ENCODE data around the gene LRRC59.

Gene LRRC59

DNA sequence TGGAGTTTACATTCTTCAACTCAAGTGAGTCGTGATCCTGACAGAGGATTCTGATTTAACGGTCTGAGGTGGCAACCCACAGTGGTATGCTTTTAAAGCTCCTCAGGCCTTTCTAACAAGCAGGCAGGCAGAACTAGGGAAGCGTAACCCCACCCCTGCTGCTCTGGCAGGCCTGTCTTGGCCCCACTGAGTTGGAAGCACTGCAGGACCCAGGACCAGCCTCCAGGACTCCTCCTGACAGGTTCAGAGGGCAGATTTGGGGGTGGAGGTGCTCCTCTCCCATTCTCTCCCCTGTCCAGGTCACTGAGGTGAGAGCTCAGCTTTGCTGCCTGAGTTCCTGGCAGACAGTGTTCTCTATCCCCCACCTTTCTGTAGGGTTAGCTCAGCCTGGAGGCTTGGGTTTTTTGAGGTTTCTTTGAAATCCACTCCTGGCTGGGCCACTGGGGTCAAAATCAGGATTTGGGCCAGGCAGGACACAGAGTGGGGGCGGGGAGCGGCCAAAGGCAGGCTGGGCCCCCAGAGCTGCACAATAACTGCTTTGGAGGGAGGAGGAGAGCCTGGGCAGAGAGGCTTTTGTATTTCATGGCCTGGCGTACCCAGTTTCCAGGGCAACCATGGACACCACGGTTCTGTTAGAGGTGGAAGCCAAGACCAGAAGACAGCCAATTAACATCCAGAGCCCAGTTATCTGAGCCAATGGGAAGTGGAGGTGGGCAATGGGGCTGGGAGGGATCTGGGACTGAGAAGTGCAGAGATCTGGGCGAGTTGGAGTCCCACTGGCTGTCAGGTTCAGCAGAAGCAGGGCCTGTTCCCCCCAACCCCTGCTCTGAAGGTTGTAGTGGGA is 33.9 kb downstream of the LRRC59 start:
- no peak for DNase-seq (ENCODE audit: low read depth in 4 of 4, low spot score in 1 of 4)

DNA sequence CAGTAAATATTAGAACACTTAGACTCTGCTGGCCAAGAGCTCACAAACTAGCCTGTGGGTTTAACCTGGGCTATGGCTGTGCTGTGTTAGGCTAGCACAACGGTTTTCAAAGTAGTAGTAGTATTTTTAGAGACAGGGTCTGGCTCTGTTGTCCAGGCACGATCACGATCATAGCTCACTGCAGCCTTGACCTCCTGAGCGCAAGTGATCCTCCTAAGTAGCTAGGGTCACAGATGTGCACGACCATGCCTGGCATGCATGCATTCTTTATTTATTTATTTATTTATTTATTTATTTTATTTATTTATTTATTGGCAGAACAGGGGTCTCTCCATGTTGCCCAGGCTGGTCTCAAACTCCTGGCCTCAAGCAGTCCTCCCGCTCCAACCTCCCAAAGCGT is 34.7 kb downstream of the LRRC59 start:
- no peak for DNase-seq (ENCODE audit: low read depth in 4 of 4, low spot score in 1 of 4)

DNA sequence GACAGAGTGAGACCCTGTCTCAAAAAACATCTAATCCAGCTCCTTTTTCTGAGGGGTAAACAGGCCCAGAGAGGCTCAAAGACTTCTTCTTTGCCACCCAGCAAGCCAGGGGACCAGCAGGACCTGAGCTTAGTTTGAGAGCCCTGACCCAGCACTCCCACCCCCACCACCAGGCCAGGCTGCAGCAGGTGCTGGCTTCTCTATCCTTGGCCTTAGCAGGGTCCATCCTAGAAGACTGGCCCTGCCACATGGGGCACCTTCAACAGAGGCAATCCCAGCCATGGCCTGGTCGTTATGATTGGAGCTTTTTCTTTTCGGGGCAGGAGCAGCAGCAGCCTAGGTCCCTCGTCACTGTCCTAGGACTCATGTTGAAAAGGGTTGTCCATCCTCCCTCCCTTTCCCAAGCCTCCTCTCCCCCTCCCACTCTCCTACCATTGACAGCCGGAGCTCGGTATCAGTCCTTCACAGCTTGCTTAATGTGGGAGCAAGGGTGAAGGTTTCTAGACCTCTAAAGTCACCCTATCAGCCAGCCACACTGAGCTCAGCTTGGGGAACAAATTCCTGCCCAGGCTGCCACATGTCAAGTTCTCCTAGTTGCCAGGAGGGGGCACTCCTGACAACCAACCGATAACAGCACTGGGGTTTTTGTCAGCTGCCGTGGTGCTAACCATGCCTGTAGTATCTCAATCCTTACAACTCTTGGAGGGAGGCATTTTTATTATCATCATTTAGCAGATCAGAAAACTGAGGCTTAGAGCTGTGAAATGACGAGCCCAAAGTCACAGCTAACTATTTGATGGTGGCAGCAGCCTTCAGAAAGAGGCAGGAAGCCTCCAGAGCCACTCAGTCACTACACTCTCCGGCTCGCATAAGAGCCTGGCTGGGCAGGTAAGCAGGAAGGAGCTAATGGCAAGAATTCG is 35.5 kb downstream of the LRRC59 start:
- DNase-seq (ENCODE audit: low read depth in 4 of 4, low spot score in 1 of 4): peak in 3 of 4 experiments; percentile 30 to 37 (median 36)

DNA sequence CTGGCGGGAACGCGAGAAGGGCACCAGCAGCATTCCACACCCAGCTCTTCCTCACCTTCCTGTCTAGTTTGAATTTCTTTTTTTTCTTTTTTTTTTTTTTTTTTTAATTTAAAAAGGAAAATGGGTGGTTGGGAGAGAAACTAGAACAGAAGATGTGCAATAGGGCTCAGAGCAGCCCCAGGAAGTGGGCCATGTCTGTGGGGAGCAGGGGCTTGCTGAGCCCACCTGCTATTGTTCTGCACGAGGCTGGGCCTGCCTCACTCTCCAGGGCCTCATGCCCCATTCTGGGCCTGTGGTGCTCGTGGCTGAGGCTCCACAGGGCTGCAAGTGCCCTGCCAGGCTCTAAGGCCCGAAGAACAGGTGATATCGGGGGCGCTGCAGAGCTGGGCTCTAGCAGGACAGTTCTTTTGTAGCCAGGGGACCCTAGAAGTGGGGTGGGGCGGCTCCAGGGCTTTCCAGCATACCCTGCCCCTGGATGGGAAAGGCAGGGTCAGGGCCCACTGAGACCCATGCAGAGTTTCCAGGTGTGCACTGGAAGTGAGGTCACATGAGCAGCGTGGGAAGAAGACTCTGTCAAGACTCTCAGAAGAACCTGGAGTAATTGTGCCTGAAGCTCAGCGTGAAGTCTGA is 36.7 kb downstream of the LRRC59 start:
- no peak for DNase-seq (ENCODE audit: low read depth in 4 of 4, low spot score in 1 of 4)

DNA sequence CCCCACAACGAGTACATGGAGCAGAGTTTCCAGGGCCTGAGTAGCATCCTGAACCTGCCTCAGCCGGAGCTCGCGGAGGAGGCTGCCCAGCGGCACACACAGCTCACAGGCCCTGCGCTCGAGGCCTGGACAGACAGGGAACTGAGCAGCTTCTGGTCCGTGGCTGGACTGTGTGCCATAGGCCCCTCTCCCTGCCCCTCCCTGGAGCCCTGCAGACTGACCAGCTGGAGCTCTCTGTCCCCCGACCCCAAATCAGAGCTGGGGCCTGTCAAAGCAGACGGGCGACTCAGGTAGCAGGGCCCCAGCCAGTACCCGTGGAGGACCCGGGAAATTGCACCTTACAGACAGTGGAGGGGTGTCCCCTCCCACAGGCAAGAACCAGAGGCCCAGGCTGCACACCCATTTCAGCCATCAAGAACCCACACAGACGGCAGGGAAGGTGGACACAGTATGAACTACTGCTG is 37.3 kb downstream of the LRRC59 start:
- DNase-seq (ENCODE audit: low read depth in 4 of 4, low spot score in 1 of 4): no peak

DNA sequence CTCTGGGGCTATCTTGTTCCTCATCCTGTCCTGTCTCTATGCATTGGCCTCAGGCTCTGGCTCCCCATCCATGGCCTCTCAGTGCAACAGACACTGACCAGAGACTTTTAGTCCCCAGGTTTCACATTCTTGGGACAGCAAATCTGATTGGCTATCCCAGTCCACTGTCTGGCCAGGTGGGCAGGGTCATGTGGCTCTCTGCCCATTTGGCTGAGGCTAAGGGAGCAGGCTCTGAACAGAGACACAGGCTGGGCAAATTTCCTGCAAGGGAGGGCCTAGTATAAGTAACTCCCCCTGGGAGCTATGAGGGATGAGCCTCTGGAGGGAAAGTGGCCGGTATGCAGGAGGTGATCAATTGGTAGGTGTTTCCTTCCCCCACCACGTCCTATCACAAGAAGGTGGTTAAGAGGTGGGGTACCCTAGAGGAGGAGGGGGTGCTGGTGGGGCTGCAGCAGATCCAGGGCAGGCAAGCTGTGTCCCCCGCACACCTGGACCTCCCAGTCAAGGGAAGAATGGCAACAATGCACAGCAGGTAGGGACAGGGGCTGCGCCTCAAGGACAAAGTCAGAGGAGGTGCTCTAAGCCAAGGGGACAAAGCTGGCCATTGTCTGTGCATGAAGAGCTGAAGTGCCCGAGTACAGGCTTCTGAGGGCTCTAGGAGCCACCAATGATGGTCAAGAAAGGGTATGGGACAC is 38.2 kb downstream of the LRRC59 start:
- DNase-seq (ENCODE audit: low read depth in 4 of 4, low spot score in 1 of 4): no peak

DNA sequence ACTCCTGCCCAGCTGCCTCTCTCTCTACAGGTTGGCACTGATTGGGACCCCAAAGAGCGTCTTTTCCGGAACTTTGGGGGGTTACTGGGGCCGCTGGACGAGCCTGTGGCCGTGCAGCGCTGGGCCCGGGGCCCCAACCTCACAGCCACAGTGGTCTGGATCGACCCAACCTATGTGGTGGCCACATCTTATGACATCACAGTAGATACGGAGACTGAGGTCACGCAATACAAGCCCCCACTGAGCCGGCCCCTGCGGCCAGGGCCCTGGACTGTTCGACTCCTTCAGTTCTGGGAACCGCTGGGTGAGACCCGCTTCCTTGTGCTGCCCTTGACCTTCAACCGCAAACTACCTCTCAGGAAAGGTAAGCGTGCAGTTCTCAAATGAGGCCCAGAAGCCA is 39.1 kb downstream of the LRRC59 start:
- no peak for DNase-seq (ENCODE audit: low read depth in 4 of 4, low spot score in 1 of 4)

DNA sequence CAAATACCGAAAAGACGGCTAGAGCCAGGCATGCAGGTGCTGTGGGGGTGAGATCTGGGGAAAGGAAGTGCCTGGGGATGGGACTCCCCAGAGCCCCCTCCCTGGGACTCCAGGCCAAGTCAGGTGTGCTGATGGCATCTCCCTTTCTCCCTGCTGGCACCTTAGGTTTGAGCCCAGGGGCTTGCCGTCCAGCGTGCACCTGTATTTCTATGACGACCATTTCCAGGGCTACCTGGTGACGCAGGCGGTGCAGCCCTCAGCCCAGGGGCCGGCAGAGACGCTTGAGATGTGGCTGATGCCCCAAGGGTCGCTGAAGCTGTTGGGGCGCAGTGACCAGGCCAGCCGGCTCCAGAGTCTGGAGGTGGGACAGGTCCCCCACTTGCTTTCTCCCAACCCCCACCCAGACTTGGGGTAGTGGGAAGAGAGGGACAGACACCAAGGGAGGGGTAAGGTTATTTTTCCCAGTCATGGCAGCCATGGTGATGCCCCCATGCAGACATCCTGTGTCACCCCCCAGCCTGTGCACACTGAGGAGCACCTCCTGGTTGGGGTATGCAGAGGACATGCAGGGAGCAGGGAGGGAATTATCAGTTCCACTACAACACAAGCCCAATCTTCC is 40.3 kb downstream of the LRRC59 start:
- DNase-seq (ENCODE audit: low read depth in 4 of 4, low spot score in 1 of 4): no peak

DNA sequence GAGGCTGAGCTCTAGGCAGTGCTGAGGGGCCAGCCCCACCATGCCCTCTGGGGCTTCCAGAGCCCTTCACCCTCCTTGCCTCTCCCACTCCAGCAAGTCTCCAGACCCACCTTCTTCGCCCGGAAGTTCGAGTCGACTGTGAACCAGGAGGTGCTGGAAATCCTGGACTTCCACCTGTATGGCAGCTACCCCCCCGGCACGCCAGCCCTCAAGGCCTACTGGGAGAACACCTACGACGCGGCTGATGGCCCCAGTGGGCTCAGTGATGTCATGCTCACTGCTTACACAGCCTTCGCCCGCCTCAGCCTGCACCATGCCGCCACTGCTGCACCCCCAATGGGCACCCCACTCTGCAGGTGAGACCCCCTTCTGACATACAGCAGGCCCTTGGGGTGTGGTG is 40.9 kb downstream of the LRRC59 start:
- DNase-seq (ENCODE audit: low read depth in 4 of 4, low spot score in 1 of 4): no peak

DNA sequence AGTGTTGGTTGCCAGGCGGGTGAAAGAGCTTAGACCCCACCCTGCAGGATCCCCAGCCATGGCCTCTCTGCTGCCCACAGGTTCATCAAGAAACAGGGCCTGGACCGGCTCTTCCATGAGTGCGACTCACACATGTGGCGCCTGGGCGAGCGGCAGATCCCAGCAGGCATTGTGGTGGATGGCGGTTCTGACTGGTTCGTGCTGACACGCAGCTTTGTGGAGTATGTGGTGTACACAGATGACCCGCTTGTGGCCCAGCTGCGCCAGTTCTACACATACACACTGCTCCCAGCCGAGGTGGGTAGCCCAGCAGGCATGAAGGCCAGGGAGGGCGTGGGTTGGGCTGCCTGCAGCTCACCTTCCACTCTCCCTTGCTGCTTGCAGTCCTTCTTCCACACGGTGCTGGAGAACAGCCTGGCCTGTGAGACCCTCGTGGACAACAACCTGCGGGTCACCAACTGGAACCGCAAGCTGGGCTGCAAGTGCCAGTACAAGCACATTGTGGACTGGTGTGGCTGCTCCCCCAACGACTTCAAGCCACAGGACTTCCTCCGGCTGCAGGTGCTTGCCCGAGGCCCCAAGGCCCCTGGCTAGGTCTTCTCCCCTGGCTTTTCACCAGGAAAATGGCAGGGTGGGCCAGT is 41.5 kb downstream of the LRRC59 start:
- no peak for DNase-seq (ENCODE audit: low read depth in 4 of 4, low spot score in 1 of 4)

DNA sequence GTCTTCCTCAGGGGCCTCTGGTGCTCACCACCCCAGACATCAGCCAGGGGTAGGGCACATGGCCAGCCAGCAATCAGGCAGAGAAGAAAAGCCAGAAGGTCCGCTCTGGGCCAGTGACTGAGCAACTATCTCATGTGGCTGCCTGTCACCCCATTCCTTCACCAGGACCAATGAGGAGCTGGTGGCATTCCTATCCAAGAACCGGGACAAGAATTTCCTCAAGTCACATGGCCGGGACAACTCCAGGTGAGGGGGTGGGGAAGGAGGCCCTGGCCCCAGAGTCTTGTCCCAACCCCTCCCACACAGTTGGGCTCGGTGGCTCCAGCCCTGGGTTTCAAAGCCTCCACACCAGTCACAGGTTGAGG is 42.0 kb downstream of the LRRC59 start:
- no peak for DNase-seq (ENCODE audit: low read depth in 4 of 4, low spot score in 1 of 4)

DNA sequence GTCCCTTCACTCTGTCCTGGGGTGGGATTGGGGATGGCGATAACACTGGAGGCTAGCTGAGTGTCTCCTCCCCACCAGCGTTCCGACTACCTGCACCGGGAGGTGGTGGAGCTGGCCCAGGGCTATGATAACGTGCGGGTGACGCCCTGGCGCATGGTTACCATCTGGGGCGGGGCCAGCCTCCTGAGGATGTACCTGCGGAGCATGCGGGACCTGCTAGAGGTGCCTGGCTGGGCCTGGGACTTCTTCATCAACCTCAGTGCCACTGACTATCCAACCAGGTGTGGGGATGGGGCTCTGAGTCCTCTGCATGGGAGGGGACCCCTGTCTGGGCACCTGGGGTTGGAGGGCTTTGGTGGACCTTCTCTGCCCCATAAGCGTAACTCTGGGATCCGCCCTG is 42.5 kb downstream of the LRRC59 start:
- DNase-seq (ENCODE audit: low read depth in 4 of 4, low spot score in 1 of 4): no peak

DNA sequence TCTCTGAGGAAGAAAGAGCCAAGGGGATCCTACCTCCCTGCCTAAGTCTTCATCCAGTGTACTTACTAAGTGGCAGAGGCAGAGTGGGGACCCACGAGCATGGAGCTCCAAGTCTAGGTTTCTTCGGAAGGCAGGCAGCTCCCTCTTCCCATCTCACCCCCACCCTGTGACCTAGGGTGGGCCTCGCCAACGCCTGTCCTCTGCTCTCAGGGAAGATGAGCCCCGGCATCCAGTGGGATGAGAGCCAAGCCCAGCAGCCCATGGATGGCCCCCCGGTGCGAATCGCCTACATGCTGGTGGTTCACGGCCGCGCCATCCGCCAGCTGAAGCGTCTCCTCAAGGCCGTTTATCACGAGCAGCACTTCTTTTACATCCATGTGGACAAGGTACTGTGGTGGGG is 43.1 kb downstream of the LRRC59 start:
- DNase-seq (ENCODE audit: low read depth in 4 of 4, low spot score in 1 of 4): no peak

DNA sequence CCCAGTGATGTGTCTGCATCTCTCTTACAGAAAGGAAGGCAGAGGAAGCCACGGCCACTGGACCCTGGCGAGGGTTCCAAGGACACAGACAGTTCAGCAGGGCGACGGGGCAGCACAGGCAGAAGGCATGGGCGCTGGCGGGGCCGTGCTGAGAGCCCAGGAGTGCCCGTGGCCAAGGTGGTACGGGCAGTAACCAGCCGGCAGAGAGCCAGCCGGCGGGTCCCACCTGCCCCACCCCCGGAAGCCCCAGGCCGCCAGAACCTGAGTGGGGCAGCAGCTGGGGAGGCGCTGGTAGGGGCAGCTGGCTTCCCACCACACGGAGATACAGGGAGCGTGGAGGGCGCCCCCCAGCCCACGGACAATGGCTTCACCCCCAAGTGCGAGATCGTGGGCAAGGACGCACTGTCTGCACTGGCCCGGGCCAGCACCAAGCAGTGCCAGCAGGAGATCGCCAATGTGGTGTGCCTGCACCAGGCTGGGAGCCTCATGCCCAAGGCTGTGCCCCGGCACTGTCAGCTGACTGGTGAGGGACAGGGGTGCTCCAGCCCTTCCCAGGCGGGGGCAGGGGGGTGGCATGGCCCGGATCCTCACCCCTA is 43.6 kb downstream of the LRRC59 start:
- DNase-seq (ENCODE audit: low read depth in 4 of 4, low spot score in 1 of 4): no peak

DNA sequence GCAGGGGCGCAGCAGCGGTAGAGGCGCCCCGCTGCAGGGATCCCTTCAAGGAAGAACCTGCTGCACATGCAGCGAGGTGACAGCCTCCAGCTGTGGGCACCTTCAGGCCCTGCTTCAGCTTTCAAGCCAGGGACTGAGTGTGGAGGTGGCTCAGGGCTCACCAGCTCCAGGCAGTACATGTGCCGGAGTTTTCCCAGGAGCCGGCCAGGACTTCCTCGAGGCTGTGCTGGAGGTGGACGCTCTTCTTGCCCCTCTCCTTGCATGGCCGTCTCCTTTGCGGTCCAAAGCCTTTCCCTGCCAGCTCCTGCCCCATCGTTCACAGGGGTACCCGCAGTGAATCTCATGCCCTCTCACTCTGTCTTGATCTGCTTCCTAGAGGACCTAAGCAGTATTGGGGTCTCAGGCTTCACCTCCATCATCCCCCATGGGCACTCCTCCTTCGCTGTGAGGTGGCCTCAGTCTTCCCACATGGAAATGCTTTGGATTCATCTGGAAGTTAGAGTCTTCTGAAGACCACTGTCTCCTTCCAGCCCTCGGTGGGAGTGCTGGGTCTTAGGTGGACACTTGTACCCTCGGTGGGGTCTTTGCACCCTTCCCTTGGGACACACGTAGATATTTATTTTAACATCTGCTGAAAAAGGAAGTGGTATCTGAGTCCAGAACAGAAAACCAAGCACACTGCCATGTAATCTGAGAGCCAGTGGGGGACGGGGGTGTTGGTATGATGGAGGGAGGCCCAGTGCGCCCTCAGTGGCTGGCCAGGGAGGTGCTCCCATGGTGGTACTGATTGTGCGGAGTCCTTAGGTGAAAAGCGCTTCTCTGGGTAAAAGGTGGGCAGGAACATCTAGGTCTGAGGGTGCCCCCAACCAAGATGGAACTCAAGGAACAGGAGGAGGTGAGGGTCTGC is 44.4 kb downstream of the LRRC59 start:
- DNase-seq (ENCODE audit: low read depth in 4 of 4, low spot score in 1 of 4): no peak

DNA sequence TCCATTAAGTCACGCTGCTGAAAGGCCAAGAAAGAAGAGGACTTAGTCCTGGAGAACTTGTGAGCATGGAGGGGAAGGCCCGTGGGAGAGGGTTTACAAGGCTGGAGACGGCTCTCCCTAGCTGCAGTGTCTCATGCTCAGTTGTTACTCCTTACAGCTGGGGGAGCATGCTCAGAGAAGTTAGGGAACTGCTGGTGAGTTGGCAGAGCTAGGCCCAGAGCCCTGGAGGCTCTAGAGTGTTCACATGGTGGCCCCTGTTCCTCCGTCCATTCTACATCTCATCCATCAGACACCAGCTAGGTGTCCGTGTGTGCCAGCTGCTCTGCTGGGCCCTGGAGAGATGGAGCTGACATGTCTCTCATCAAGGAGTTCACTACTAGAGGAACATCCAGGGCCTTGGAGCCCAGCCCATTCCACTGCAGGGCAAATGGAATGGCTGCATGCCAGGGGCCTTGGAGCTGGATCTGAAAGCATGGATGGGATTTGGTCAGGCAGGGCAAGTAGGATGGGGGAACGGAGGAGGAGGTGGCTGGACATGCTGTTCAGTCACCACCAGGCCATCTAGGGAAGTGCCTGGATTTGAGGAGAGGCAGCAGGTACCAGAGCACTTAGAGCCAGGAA is 45.1 kb downstream of the LRRC59 start:
- no peak for DNase-seq (ENCODE audit: low read depth in 4 of 4, low spot score in 1 of 4)

DNA sequence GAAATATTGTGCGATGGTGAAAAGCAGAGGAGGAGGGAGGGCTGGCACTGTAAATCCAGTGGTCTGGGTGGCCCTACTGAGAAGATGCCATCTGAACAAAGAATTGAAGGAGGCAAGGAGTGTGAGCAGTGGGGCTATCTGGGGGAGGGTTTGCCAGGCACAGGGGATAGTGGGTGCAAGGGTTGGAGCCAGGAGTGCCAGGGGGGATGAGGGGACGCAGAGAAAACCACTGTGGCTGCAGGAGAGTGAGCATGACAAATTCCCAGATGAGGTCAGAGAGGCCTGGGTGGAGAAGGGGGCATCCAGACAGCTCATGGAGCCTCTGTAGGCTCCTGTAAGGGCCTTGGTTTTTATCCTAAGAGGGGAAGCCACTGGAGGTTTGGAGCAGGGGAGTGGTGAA is 46.6 kb downstream of the LRRC59 start:
- no peak for DNase-seq (ENCODE audit: low read depth in 4 of 4, low spot score in 1 of 4)

DNA sequence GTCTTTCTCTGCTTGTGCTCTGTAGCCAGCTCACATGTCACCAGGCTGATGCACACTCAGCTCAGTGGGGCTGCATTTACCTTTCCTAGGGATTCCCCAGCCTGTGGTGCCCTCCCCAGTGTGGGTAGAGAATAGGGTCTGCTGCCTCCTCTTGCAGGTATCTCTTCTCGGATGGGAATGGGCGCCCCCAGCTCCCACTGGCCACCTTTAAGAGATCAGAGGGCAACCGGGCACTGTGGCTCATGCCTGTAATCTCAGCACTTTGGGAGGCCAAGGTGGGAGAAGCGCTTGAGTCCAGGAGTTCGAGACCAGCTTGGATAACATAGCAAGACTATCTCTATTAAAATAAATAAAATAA is 48.1 kb downstream of the LRRC59 start:
- no peak for DNase-seq (ENCODE audit: low read depth in 4 of 4, low spot score in 1 of 4)

Measured in stimulated activated CD4-positive, alpha-beta T cell treated with anti-CD3 and anti-CD28 coated beads, Interleukin-1b, Interleukin-23, amount 100 ng/mL, for 24 hours (primary cell).